ENCODE results near the gene CTNNB1. TPM values are rescaled to one million over a fixed set of nuclear protein-coding genes. Genes with fewer than 3 reads are reported as not detected.

CTNNB1 gene
- total and polyA plus RNA-seq, 2 of the 13 experiments (the other 11 are each of a cell fraction or from before 2014, with no cell fraction given) = 398 to 489 TPM

DNA sequence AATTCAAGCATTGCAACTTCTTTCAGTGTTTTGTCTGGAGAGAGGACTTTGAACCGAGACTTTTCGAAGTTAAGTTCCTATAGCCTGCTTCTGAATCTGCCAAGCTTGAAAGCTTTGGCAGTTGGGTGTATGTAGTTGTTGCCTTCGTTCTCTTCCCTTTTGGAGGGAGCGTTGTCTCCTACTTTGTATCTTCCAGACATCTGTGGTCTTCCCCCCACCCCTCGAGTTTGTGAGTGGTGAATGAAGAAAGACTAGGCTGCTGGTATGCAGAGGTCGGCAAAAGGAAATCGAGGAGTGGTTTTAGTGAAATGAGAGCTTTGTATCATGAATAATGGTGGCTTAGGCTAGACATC lies 1.3 kb downstream of the CTNNB1 start:
- peak; percentile 43 for DNase-seq (ENCODE audit: low spot score)
- in situ Hi-C loops (cut with HindIII; ENCODE audit: extremely low pct_ligation_motif_present, low pct_unique_long_range_greater_than_20kb) (loop anchor here (25.0 kb wide), 1 partner anchor 613 kb away; no protein-coding TSS in a partner anchor), intact Hi-C loops (cut with micrococcal nuclease; ENCODE audit: unreplicated experiment) (loop anchor here (5.0 kb wide), 1 partner anchor 77 kb away; no protein-coding TSS in a partner anchor)
- 0% methylated on average over 7 of the region's 7 CpGs for WGBS (ENCODE audit: low lambda C conversion rate)
- no TSS peak for BruUV-seq (replicated peaks)
- no peaks in the 10 kb centered on the region for H3K36me3 ChIP-seq (replicated peaks in 1 of 2; ENCODE audit: control insufficient read depth in 1 of 2, insufficient read depth in 2 of 2, low read length in 2 of 2)
- peak; percentile 37 for FAIRE-seq
- peak; percentile 40 for TF ChIP-seq ASH2L (IDR thresholded peaks at IDR 0.05; ENCODE audit: insufficient read length, low read depth, low read length)
- TF ChIP-seq TGIF2 (CRISPR knock-in tag; IDR thresholded peaks at IDR 0.05) = 0 out of 2 replicates have a peak, but pooled peaks have one; percentile 14
- TF ChIP-seq HDAC6 (IDR thresholded peaks at IDR 0.05; ENCODE audit: low read depth, low read length) = no peak
- TF ChIP-seq SSRP1 (CRISPR knock-in tag; IDR thresholded peaks at IDR 0.05) = 0 out of 2 replicates have a peak, but pooled peaks have one; percentile 4
- peak; percentile 63 for TF ChIP-seq SAP130 (CRISPR knock-in tag; IDR thresholded peaks at IDR 0.05; ENCODE audit: low read depth)
- TF ChIP-seq, protein P1, sequence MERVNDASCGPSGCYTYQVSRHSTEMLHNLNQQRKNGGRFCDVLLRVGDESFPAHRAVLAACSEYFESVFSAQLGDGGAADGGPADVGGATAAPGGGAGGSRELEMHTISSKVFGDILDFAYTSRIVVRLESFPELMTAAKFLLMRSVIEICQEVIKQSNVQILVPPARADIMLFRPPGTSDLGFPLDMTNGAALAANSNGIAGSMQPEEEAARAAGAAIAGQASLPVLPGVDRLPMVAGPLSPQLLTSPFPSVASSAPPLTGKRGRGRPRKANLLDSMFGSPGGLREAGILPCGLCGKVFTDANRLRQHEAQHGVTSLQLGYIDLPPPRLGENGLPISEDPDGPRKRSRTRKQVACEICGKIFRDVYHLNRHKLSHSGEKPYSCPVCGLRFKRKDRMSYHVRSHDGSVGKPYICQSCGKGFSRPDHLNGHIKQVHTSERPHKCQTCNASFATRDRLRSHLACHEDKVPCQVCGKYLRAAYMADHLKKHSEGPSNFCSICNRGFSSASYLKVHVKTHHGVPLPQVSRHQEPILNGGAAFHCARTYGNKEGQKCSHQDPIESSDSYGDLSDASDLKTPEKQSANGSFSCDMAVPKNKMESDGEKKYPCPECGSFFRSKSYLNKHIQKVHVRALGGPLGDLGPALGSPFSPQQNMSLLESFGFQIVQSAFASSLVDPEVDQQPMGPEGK (CRISPR knock-in tag; IDR thresholded peaks at IDR 0.05) = peak; percentile 24; the same call in 1 of the 2 replicates
- TF ChIP-seq ZSCAN30 (CRISPR knock-in tag; IDR thresholded peaks at IDR 0.05) = no peak
- TF ChIP-seq TEAD3 (CRISPR knock-in tag; optimal IDR thresholded peaks at IDR 0.05; ENCODE audit: borderline replicate concordance) = peak; percentile 46
- TF ChIP-seq ZBTB7B (CRISPR knock-in tag; IDR thresholded peaks at IDR 0.05) = no peak
- TF ChIP-seq TFDP2 (CRISPR knock-in tag; IDR thresholded peaks at IDR 0.05) = no peak
- no peak for TF ChIP-seq SOX6 (IDR thresholded peaks at IDR 0.05)
- TF ChIP-seq SOX6 (CRISPR knock-in tag; IDR thresholded peaks at IDR 0.05) = 0 out of 2 replicates have a peak, but pooled peaks have one; percentile 18
- TF ChIP-seq ZNF766 (CRISPR knock-in tag; IDR thresholded peaks at IDR 0.05; ENCODE audit: borderline replicate concordance) = no peak
- no peak for TF ChIP-seq ZNF878 (CRISPR knock-in tag; IDR thresholded peaks at IDR 0.05)
- TF ChIP-seq RBFOX2 (IDR thresholded peaks at IDR 0.05; ENCODE audit: low read depth, low read length) = peak; percentile 53; the same call in 1 of the 2 replicates
- 0 out of 4 replicates have a peak, but pooled peaks of 1 of the 2 experiments have one; percentile 19 for TF ChIP-seq HMGXB4 (CRISPR knock-in tag; IDR thresholded peaks at IDR 0.05; ENCODE audit: borderline replicate concordance in 1 of 2, low read depth in 1 of 2)
- peaks cover 67% of the 10 kb centered on the region for H3K79me2 ChIP-seq (ENCODE audit: insufficient read depth, low read length)
- peaks cover 57% of the 10 kb centered on the region for H4K20me1 ChIP-seq (ENCODE audit: insufficient read depth, low read length)
- peaks cover 0 to 5% of the 10 kb centered on the region in 2 experiments; a peak in 1 of 5 replicates for H3K27me3 ChIP-seq (ENCODE audit: control insufficient read depth in 1 of 2, insufficient read depth in 2 of 2, low read length in 2 of 2)
- no peak overlapping the region for H2AFZ ChIP-seq (ENCODE audit: low read length)
- CTCF ChIA-PET (ENCODE audit: low intra/inter-chr PET ratio, low total read pairs) = no interaction called here
- peak overlapping the region; percentile 98 to 100 (median 99) for H3K4me3 ChIP-seq (replicated peaks in 1 of 3; ENCODE audit: insufficient read depth in 1 of 3, low read depth in 2 of 3, low read length in 3 of 3)
- no peaks in the 10 kb centered on the region for H3K9me3 ChIP-seq (ENCODE audit: low read length)
- POLR2A ChIA-PET = interaction anchor here (0.9 to 3.7 kb wide), 8 partner anchors 8 to 892 kb away, joined by 3 to 26 read pairs (median 8); partner anchors contain the start of gene EIF1B
- H3K27ac ChIP-seq (ENCODE audit: extremely low read length, insufficient read depth, low read length) = peak overlapping the region; percentile 69
- peak overlapping the region; percentile 87 for H3K4me2 ChIP-seq (ENCODE audit: low read depth, low read length)
- peaks cover 41% of the 10 kb centered on the region for H3K4me1 ChIP-seq (ENCODE audit: insufficient read depth, low read length)
- H3K9ac ChIP-seq (ENCODE audit: insufficient read depth, low read depth, low read length) = peak overlapping the region; percentile 84
- ATAC-seq = no peak

Data from HepG2 (cell line).